HepG2 (cell line): ENCODE data around the gene LSR. TPM values are rescaled to one million over a fixed set of nuclear protein-coding genes. Genes with fewer than 3 reads are reported as not detected.

Experiments used
- ATAC-seq: fragments of 200-7000 bp; cut with Tn5 transposase; 3 replicates; pipeline ENCODE4 v1.9.1; 2020; ENCODE audit warnings: mild to moderate bottlenecking, moderate library complexity
- BruUV-seq: library from RNA; stranded (reverse); fragments of 400-500 nt; replicated peaks from 2 replicates; lab custom pipeline; 2021; lab: Mats Ljungman, UMichigan
- CTCF ChIA-PET: fragments of 300-600 bp; formaldehyde crosslinking; extraction: SDS; loops from one replicate; lab custom pipeline; 2021; ENCODE audit warnings: low total read pairs, inconsistent platforms, low intra/inter-chr PET ratio; lab: Yijun Ruan, JAX
- POLR2A ChIA-PET: fragments of 350-600 bp; sonication (Branson Sonifier 250); formaldehyde crosslinking; loops from one replicate; lab custom pipeline; 2020; ENCODE audit warnings: antibody characterized with exemption, inconsistent platforms; lab: Yijun Ruan, JAX
- DNase-seq: peaks from one replicate; pipeline ENCODE4 v3.0.0-alpha.2; 2015; ENCODE audit warnings: low spot score
- FAIRE-seq: peaks from 3 replicates; lab custom pipeline; 2011; peaks lifted over from hg19 to GRCh38; lab: Jason Lieb, UNC
- H2AFZ ChIP-seq: one replicate; pipeline ENCODE4 v1.6.1; 2011; ENCODE audit warnings: low read length, inconsistent platforms
- H3K27ac ChIP-seq: fragments of 300-600 bp; 3 replicates; pipeline ENCODE4 v1.8.0; 2011; ENCODE audit warnings: mixed run types, mild to moderate bottlenecking, mixed read lengths, low read length, inconsistent platforms; ENCODE audit not compliant: insufficient read depth; ENCODE audit errors: extremely low read length
- H3K27me3 ChIP-seq, 2 experiments: fragments of 200-600 bp in 1 of 2; 2 replicates in 1 of 2; 3 replicates in 1 of 2; pipeline versions ENCODE4 v1.6.0 to v1.8.0; 2011; ENCODE audit warnings: low read length in 2 of 2, mild to moderate bottlenecking in 2 of 2, moderate library complexity in 2 of 2, inconsistent platforms in 1 of 2; ENCODE audit not compliant: insufficient read depth in 2 of 2, control insufficient read depth in 1 of 2
- H3K36me3 ChIP-seq, 2 experiments: fragments of 200-600 bp in 1 of 2; replicated peaks in 1 of 2; 2 replicates in 1 of 2; 3 replicates in 1 of 2; pipeline versions ENCODE4 v1.5.1 to v1.8.0; 2011; ENCODE audit warnings: low read length in 2 of 2, inconsistent platforms in 1 of 2; ENCODE audit not compliant: insufficient read depth in 2 of 2, control insufficient read depth in 1 of 2
- H3K4me1 ChIP-seq: 2 replicates; pipeline ENCODE4 v1.5.1; 2012; ENCODE audit warnings: low read length, inconsistent platforms; ENCODE audit not compliant: insufficient read depth
- H3K4me2 ChIP-seq: 2 replicates; pipeline ENCODE4 v1.6.0; 2011; ENCODE audit warnings: low read depth, low read length, inconsistent platforms
- H3K4me3 ChIP-seq, 3 experiments: fragments of 200-600 bp in 1 of 3; sonication (generic), shearing (Covaris generic) in 1 of 3; replicated peaks in 1 of 3; 2 replicates each; pipeline ENCODE4 v1.5.1; 2011 to 2016; ENCODE audit warnings: low read length in 3 of 3, inconsistent platforms in 2 of 3, low read depth in 2 of 3, mild to moderate bottlenecking in 2 of 3, control low read depth in 1 of 3, mixed read lengths in 1 of 3; ENCODE audit not compliant: insufficient read depth in 1 of 3
- H3K79me2 ChIP-seq: one replicate; pipeline ENCODE4 v1.6.1; 2011; ENCODE audit warnings: low read length, inconsistent platforms; ENCODE audit not compliant: insufficient read depth
- H3K9ac ChIP-seq: 2 replicates; pipeline ENCODE4 v1.6.0; 2011; ENCODE audit warnings: mild to moderate bottlenecking, low read depth, low read length, inconsistent platforms; ENCODE audit not compliant: insufficient read depth
- H3K9me3 ChIP-seq: 2 replicates; pipeline ENCODE4 v1.5.1; 2012; ENCODE audit warnings: mild to moderate bottlenecking, low read length
- H4K20me1 ChIP-seq: 2 replicates; pipeline ENCODE4 v1.6.0; 2011; ENCODE audit warnings: inconsistent platforms, mild to moderate bottlenecking, low read length, moderate library complexity; ENCODE audit not compliant: insufficient read depth
- BCL3 ChIP-seq: sonication (generic); formaldehyde crosslinking; IDR thresholded peaks from 2 replicates; pipeline ENCODE4 v1.5.1; 2020; ENCODE audit warnings: mild to moderate bottlenecking, missing genetic modification reagents, moderate library complexity
- MEF2D ChIP-seq: sonication (generic); formaldehyde crosslinking; IDR thresholded peaks from 2 replicates; pipeline ENCODE4 v1.5.1; 2020; ENCODE audit warnings: mild to moderate bottlenecking, missing genetic modification reagents
- RORA ChIP-seq: sonication (generic); formaldehyde crosslinking; IDR thresholded peaks from 2 replicates; pipeline ENCODE4 v1.5.0; 2020; ENCODE audit warnings: mild to moderate bottlenecking, missing genetic modification reagents, moderate library complexity
- TGIF2 ChIP-seq: IDR thresholded peaks from 2 replicates; pipeline ENCODE4 v1.6.1; 2016; ENCODE audit warnings: control low read depth, missing compliant biosample characterization
- TRIM24 ChIP-seq: sonication (generic); formaldehyde crosslinking; IDR thresholded peaks from 2 replicates; pipeline ENCODE4 v1.8.0; 2022; ENCODE audit warnings: mild to moderate bottlenecking, missing genetic modification reagents
- ZNF672 ChIP-seq: sonication (generic); formaldehyde crosslinking; IDR thresholded peaks from 2 replicates; pipeline ENCODE4 v1.8.1; 2022; ENCODE audit warnings: missing genetic modification reagents
- ZNF777 ChIP-seq: sonication (generic); formaldehyde crosslinking; IDR thresholded peaks from 2 replicates; pipeline ENCODE4 v1.4.0; 2020; ENCODE audit warnings: missing genetic modification reagents
- WGBS: methylation state at CpG from one replicate; pipeline ENCODE4 v1.1.6; 2017; ENCODE audit warnings: low lambda C conversion rate; 5-methylcytosine and 5-hydroxymethylcytosine counted together
- in situ Hi-C: cut with HindIII; loops from 2 replicates; pipeline ENCODE4 v1.10.0; 2017; ENCODE audit warnings: low pct_unique_long_range_greater_than_20kb; ENCODE audit not compliant: extremely low pct_ligation_motif_present
- intact Hi-C: fragments of 100-400 bp; cut with micrococcal nuclease; formaldehyde crosslinking; loops from one replicate; pipeline ENCODE4 v1.10.0; 2022; ENCODE audit not compliant: unreplicated experiment
- polyA plus RNA-seq, 8 experiments: library from polyadenylated mRNA; depleted of rRNA in 3 of 8; stranded (reverse) in 7 of 8; unstranded in 1 of 8; fragments of >200 nt; fragmentation: Illumina TruSeq in 4 of 8; extraction: Trizol in 4 of 8; gene quantifications; 2 replicates each; pipeline versions ENCODE4 v1.2.1 to v1.2.3, GENCODE V29; 2011 to 2016; ENCODE audit warnings: low read depth in 4 of 8, missing spikeins in 1 of 8, mixed read lengths in 1 of 8; ENCODE audit not compliant: insufficient read depth in 1 of 8
- total RNA-seq, 5 experiments: library from RNA; depleted of rRNA; stranded (reverse); fragments of >200 nt; fragmentation: Illumina TruSeq; extraction: Trizol; gene quantifications; 2 replicates each; pipeline ENCODE4 v1.2.3, GENCODE V29; 2016; ENCODE audit warnings: low read depth in 1 of 5
- TF ChIP-seq, protein P1 (sequence below): sonication (generic); formaldehyde crosslinking; IDR thresholded peaks from 2 replicates; pipeline ENCODE4 v1.5.0; 2020; ENCODE audit warnings: missing genetic modification reagents

The LSR gene
- total and polyA plus RNA-seq, 2 of the 13 experiments (the other 11 are each of a cell fraction or from before 2014, with no cell fraction given), result 29.2 to 79.2 TPM

DNA sequence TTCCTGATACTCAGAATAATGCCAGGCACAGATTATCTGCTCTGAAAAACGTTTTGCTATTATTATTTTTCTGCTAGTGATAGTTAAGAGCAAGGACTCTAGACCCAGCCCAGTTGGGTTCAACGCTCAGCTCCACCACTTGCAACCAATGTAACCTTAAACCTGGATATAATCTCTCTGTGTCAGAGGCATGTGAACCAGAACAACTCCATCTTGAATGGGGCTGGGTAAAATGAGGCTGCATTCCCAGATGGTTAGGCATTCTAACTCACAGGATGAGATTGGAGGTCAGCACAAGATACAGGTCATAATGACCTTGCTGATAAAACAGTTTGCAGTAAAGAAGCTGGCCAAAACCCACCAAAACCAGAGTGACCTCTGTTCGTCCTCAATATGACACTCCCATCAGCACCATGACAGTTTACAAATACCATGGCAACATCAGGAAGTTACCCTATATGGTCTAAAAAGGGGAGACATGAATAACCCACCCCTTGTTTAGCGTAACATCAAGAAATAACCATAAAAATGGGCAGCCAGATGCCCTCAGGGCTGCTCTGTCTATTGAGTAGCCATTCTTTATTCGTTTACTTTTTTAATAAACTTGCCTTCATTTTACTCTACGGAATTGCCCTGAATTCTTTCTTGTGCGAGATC is 33.9 kb upstream of the LSR start:
- CTCF ChIA-PET, result no interaction called here
- Histone ChIP-seq H3K79me2 (no peaks in the 10 kb centered on the region), H3K4me3 (no peak overlapping the region), H3K9me3 (no peaks in the 10 kb centered on the region)
- TF ChIP-seq, protein P1, sequence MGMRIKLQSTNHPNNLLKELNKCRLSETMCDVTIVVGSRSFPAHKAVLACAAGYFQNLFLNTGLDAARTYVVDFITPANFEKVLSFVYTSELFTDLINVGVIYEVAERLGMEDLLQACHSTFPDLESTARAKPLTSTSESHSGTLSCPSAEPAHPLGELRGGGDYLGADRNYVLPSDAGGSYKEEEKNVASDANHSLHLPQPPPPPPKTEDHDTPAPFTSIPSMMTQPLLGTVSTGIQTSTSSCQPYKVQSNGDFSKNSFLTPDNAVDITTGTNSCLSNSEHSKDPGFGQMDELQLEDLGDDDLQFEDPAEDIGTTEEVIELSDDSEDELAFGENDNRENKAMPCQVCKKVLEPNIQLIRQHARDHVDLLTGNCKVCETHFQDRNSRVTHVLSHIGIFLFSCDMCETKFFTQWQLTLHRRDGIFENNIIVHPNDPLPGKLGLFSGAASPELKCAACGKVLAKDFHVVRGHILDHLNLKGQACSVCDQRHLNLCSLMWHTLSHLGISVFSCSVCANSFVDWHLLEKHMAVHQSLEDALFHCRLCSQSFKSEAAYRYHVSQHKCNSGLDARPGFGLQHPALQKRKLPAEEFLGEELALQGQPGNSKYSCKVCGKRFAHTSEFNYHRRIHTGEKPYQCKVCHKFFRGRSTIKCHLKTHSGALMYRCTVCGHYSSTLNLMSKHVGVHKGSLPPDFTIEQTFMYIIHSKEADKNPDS (CRISPR knock-in tag), result no peak
- no peak for TF ChIP-seq BCL3 (CRISPR knock-in tag)
- TF ChIP-seq RORA (CRISPR knock-in tag), result no peak
- no peak for TF ChIP-seq MEF2D (CRISPR knock-in tag)
- TF ChIP-seq TGIF2 (CRISPR knock-in tag), result no peak
- TF ChIP-seq ZNF777 (CRISPR knock-in tag), result no peak
- no peak for TF ChIP-seq ZNF672 (CRISPR knock-in tag)
- no peak for TF ChIP-seq TRIM24 (CRISPR knock-in tag)
- TF ChIP-seq, all 625 proteins: peak for 0
- H3K36me3 ChIP-seq, result no peaks in the 10 kb centered on the region
- in situ Hi-C loops, result no loop called here
- no peak for ATAC-seq
- no peaks in the 10 kb centered on the region for H4K20me1 ChIP-seq
- POLR2A ChIA-PET, result no interaction called here
- no peak overlapping the region for H3K9ac ChIP-seq
- H3K4me1 ChIP-seq, result peaks cover 30% of the 10 kb centered on the region
- H3K27ac ChIP-seq, result no peak overlapping the region
- 29% methylated on average over 7 of the region's 7 CpGs for WGBS
- no peak for FAIRE-seq
- no TSS peak for BruUV-seq
- intact Hi-C loops, result no loop called here
- no peaks in the 10 kb centered on the region for H3K27me3 ChIP-seq
- no peak overlapping the region for H3K4me2 ChIP-seq
- no peak overlapping the region for H2AFZ ChIP-seq
- DNase-seq, result no peak
